HFFc6 (cell line): ENCODE data around the gene MED27. TPM values are rescaled to one million over a fixed set of nuclear protein-coding genes. Genes with fewer than 3 reads are reported as not detected.

Experiments used
- DNase-seq: peaks from one replicate; pipeline ENCODE4 v3.0.0-alpha.2; 2018
- H3K27ac Mint-ChIP-seq: 2 replicates; pipeline ENCODE4 v1.8.0; 2020; ENCODE audit warnings: mild to moderate bottlenecking, mixed read lengths
- H3K27me3 Mint-ChIP-seq: 2 replicates; pipeline ENCODE4 v1.8.0; 2021; ENCODE audit warnings: mild to moderate bottlenecking, moderate library complexity, mixed read lengths; ENCODE audit not compliant: insufficient read depth
- H3K36me3 Mint-ChIP-seq: 2 replicates; pipeline ENCODE4 v1.8.0; 2021; ENCODE audit warnings: low read depth, mixed read lengths
- H3K4me1 Mint-ChIP-seq: 2 replicates; pipeline ENCODE4 v1.8.0; 2020; ENCODE audit warnings: low read depth, mixed read lengths
- H3K4me3 Mint-ChIP-seq: 2 replicates; pipeline ENCODE4 v1.8.0; 2020; ENCODE audit warnings: mild to moderate bottlenecking, moderate library complexity, mixed read lengths
- H3K9me3 Mint-ChIP-seq: 2 replicates; pipeline ENCODE4 v1.8.0; 2020; ENCODE audit warnings: mild to moderate bottlenecking, mixed read lengths
- total RNA-seq, 6 experiments: library from RNA; stranded (reverse); fragmentation: NEBNext Ultra II Directional; extraction: Animal tissue kit (Norgen Biotek cat#: 25700); gene quantifications; 2 replicates in 1 of 6; 3 replicates in 5 of 6; pipeline ENCODE4 v1.2.3, GENCODE V29; 2021
- TF ChIP-seq, protein P1 (sequence below): fragments of 200-600 bp; sonication (generic); IDR thresholded peaks from 2 replicates; pipeline ENCODE4 v1.5.0; 2021; ENCODE audit warnings: antibody characterized with exemption, mild to moderate bottlenecking

Gene MED27
- total RNA-seq, 6 experiments from 2014 or later, result 30.2 to 37.7 (median 32.7) TPM

DNA sequence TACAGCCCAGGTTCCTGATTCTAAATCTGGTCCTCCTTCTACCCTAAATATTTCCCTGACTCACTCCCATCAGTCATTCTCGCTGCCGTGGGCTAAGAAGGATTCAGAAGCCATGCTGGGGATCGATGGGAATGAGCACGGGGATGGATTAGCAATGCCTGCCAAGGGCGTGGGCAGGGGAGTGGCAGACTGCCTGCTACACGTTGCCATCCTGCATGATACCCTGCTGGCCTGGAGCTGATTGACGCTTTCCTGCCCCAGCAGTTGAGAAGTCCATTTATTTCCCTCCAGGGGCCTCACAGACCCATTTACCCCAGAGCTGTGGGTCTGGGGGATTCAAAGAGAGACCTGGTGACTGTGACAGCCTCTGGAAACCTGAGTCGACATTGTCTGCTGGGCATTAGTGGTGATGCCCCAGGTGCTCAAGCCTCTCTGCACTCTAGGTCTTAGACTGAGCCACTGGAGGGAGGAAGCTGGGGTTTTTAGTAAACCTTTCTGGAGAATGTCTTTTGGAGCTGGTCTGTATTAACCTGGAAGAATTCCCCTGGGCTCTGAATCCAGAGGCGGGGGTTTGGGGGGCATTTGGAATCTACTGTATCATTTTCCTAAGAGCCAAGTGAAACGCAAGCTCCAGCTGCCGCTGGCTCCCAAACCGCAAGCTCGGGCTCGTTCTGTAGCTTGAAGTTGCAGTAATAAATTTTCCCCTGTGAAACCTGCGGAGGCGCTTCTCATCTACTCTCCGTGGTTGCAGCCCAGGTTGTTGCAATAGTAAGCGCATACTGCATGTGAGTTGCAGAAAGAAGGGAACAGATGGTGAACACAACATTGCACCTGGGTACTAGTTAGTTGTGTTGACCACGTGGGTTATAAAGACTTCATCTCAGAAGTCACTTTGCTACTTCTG is 263.4 kb downstream of the MED27 start:
- Mint-ChIP-seq H3K4me3 (no peak overlapping the region), H3K9me3 (no peaks in the 10 kb centered on the region), H3K27ac (no peak overlapping the region), H3K27me3 (peaks cover 48% of the 10 kb centered on the region), H3K36me3 (no peaks in the 10 kb centered on the region), H3K4me1 (peaks cover 6% of the 10 kb centered on the region)
- no peak for DNase-seq
- TF ChIP-seq, protein P1, sequence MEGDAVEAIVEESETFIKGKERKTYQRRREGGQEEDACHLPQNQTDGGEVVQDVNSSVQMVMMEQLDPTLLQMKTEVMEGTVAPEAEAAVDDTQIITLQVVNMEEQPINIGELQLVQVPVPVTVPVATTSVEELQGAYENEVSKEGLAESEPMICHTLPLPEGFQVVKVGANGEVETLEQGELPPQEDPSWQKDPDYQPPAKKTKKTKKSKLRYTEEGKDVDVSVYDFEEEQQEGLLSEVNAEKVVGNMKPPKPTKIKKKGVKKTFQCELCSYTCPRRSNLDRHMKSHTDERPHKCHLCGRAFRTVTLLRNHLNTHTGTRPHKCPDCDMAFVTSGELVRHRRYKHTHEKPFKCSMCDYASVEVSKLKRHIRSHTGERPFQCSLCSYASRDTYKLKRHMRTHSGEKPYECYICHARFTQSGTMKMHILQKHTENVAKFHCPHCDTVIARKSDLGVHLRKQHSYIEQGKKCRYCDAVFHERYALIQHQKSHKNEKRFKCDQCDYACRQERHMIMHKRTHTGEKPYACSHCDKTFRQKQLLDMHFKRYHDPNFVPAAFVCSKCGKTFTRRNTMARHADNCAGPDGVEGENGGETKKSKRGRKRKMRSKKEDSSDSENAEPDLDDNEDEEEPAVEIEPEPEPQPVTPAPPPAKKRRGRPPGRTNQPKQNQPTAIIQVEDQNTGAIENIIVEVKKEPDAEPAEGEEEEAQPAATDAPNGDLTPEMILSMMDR, result no peak

DNA sequence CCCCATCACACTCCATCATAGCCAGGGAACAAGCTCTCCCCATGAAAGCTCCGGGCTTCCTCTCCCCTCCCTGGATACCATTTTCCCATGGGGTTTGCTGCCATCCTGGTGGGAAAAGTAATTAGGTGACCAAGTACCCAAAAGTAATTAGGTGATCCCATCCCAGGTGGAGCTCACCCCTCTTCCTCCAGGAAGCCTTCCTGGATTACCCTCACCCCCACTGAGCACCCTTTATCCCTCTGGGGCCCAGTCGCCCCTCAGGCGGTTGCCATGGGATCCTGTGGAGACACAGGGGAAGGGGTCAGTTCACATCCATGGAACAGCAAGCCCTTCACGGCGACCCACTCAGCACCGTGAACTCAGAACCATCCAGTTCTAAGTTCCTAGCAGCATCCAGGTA is 265.0 kb downstream of the MED27 start:
- peaks cover 46% of the 10 kb centered on the region for H3K27me3 Mint-ChIP-seq
- peaks cover 6% of the 10 kb centered on the region for H3K4me1 Mint-ChIP-seq
- no peak overlapping the region for H3K27ac Mint-ChIP-seq
- H3K36me3 Mint-ChIP-seq, result no peaks in the 10 kb centered on the region
- H3K4me3 Mint-ChIP-seq, result no peak overlapping the region
- TF ChIP-seq, protein P1, result no peak
- H3K9me3 Mint-ChIP-seq, result no peaks in the 10 kb centered on the region
- DNase-seq, result no peak

DNA sequence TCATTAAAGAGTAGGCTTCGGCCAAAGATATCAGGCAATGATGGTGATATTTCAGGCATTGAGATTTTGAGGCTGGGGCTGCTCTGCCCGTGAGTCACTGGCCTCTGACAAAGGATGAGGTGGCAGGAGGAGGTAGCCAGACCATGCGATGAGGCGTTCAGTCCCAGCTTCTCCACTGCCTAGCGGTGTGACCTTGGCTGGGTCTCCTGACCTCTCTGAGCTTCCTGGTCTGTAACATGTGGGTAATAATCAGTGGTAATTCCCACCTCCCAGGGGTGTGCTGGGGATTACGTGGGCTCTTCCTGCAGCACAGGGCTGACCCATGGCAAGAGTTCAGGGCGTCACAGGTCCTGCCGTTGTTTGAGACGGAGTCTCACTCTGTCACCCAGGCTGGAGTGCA is 266.6 kb downstream of the MED27 start:
- DNase-seq, result no peak
- no peak overlapping the region for H3K27ac Mint-ChIP-seq
- TF ChIP-seq, protein P1, result no peak
- H3K36me3 Mint-ChIP-seq, result no peaks in the 10 kb centered on the region
- no peak overlapping the region for H3K4me3 Mint-ChIP-seq
- H3K4me1 Mint-ChIP-seq, result peaks cover 6% of the 10 kb centered on the region
- no peaks in the 10 kb centered on the region for H3K9me3 Mint-ChIP-seq
- H3K27me3 Mint-ChIP-seq, result peaks cover 53% of the 10 kb centered on the region

DNA sequence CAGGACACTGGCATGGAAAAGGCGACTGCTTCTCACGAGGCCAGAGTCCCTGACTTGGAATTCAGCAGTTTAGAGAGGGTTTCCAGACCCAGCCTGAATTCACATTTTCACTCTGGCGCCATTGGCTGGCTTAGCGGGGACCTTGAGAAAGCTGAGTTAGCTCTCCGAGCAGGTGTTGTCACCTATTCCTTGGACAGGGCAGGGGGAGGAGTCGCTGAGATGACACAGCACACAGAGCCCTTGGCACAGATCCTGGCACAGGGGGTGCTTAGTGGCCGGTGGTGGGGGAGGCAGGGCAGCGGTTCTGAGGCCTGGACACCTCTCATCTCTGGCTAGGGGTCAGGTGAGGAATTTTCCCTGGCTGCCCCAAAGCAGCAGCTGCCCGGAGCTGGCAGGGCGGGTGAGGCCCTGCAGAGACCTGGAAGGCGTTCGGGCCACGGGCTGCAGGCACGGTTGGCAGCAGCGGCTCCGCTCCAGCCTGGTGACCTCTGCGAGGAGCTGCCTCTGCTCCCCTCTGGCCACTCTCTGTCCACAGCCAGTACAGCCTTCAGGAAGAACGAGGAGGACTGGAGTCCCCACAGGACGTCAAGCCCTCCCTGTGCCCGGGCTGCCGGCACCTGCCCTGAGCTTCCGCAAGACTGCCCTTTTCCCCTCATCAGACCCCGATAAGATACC is 267.4 kb downstream of the MED27 start:
- TF ChIP-seq, protein P1, result no peak
- DNase-seq, result no peak
- no peak overlapping the region for H3K27ac Mint-ChIP-seq

DNA sequence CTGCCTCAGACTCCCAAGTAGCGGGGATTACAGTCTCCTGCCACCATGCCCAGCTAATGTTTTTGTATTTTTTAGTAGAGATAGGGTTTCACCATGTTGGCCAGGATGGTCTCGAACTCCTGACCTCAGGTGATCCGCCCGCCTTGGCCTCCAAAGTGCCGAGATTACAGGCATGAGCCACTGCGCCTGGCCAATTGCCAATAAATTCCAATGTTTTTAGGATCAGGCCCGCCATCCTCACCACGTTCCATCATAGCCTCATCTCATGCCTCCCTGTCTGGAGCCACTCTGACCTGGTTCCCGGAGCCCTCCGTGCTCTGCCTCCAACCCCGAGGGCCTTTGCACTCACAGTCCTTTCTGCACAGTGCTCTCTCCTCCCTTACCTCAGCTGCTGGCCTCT is 268.3 kb downstream of the MED27 start:
- no peak for DNase-seq
- Mint-ChIP-seq H3K9me3 (no peaks in the 10 kb centered on the region), H3K4me1 (peaks cover 6% of the 10 kb centered on the region), H3K36me3 (no peaks in the 10 kb centered on the region), H3K4me3 (no peak overlapping the region), H3K27me3 (peaks cover 57% of the 10 kb centered on the region), H3K27ac (no peak overlapping the region)
- TF ChIP-seq, protein P1, result no peak

More for the DNA sequence above, 267.4 kb downstream of the MED27 start:
- peaks cover 6% of the 10 kb centered on the region for H3K4me1 Mint-ChIP-seq
- H3K36me3 Mint-ChIP-seq, result no peaks in the 10 kb centered on the region
- H3K4me3 Mint-ChIP-seq, result no peak overlapping the region
- H3K9me3 Mint-ChIP-seq, result no peaks in the 10 kb centered on the region
- H3K27me3 Mint-ChIP-seq, result peaks cover 58% of the 10 kb centered on the region
